Endothelial cell of umbilical vein (primary cell): ENCODE data around the gene GSTM3. TPM values are rescaled to one million over a fixed set of nuclear protein-coding genes. Genes with fewer than 3 reads are reported as not detected.

ENCODE experiments used
- BruUV-seq: library from RNA; stranded (reverse); fragments of 400-500 nt; replicated peaks from 2 replicates; lab custom pipeline; 2021; lab: Mats Ljungman, UMichigan
- CTCF ChIA-PET: fragments of 300-600, 350-600 bp; sonication (Branson Sonifier 250); formaldehyde crosslinking; loops from one replicate; lab custom pipeline; 2021; ENCODE audit warnings: antibody characterized with exemption, inconsistent platforms; lab: Charles Lee
- POLR2A ChIA-PET: fragments of 300-600, 350-600 bp; sonication (Branson Sonifier 250); formaldehyde crosslinking; loops from one replicate; lab custom pipeline; 2021; ENCODE audit warnings: antibody characterized with exemption, inconsistent platforms; lab: Charles Lee
- DNase-seq: peaks from one replicate; pipeline ENCODE4 v3.0.0-alpha.2; 2011; ENCODE audit warnings: low read depth, low spot score
- FAIRE-seq: peaks from 2 replicates; lab custom pipeline; 2011; peaks lifted over from hg19 to GRCh38; lab: Jason Lieb, UNC
- H2AFZ ChIP-seq: 2 replicates; pipeline ENCODE4 v1.6.0; 2012; ENCODE audit warnings: low read depth, low read length, control low read depth, inconsistent platforms
- H3K27ac ChIP-seq: 2 replicates; pipeline ENCODE4 v1.5.1; 2011; ENCODE audit warnings: low read depth, mild to moderate bottlenecking, control low read depth, low read length, moderate library complexity; ENCODE audit not compliant: insufficient read depth
- H3K27me3 ChIP-seq, 2 experiments: 2 replicates each; pipeline versions ENCODE4 v1.6.0 to v1.6.1; 2011; ENCODE audit warnings: low read length in 2 of 2, mixed read lengths in 1 of 2; ENCODE audit not compliant: control insufficient read depth in 2 of 2, insufficient read depth in 2 of 2
- H3K36me3 ChIP-seq, 2 experiments: 2 replicates in 1 of 2; 3 replicates in 1 of 2; pipeline ENCODE4 v1.5.1; 2011; ENCODE audit warnings: low read length in 2 of 2, mild to moderate bottlenecking in 1 of 2, moderate library complexity in 1 of 2; ENCODE audit not compliant: control insufficient read depth in 2 of 2, insufficient read depth in 2 of 2; ENCODE audit errors: extremely low read depth in 1 of 2
- H3K4me1 ChIP-seq: 3 replicates; pipeline ENCODE4 v1.5.1; 2011; ENCODE audit warnings: mild to moderate bottlenecking, low read length; ENCODE audit not compliant: control insufficient read depth, insufficient read depth; ENCODE audit errors: extremely low read depth
- H3K4me2 ChIP-seq: 2 replicates; pipeline ENCODE4 v1.6.1; 2011; ENCODE audit warnings: low read length, control low read depth, mixed read lengths; ENCODE audit not compliant: insufficient read depth
- H3K4me3 ChIP-seq, 3 experiments: fragments of 200-600 bp in 1 of 3; sonication (generic), shearing (Covaris generic) in 1 of 3; replicated peaks in 1 of 3; 2 replicates each; pipeline ENCODE4 v1.5.1; 2011 to 2016; ENCODE audit warnings: control low read depth in 3 of 3, low read length in 3 of 3, mild to moderate bottlenecking in 2 of 3, inconsistent platforms in 1 of 3, low read depth in 1 of 3, moderate library complexity in 1 of 3; ENCODE audit not compliant: insufficient read depth in 1 of 3
- H3K79me2 ChIP-seq: 2 replicates; pipeline ENCODE4 v1.6.0; 2012; ENCODE audit warnings: low read length, inconsistent platforms; ENCODE audit not compliant: control insufficient read depth, insufficient read depth
- H3K9ac ChIP-seq: replicated peaks from 2 replicates; pipeline ENCODE3; 2011; ENCODE audit warnings: low read length, control low read depth; ENCODE audit not compliant: insufficient read depth; ENCODE audit errors: extremely low read depth
- H3K9me1 ChIP-seq: replicated peaks from 3 replicates; pipeline ENCODE4 v1.6.0; 2011; ENCODE audit warnings: mild to moderate bottlenecking, low read length; ENCODE audit not compliant: control insufficient read depth, insufficient read depth; ENCODE audit errors: extremely low read depth
- H3K9me3 ChIP-seq: replicated peaks from 2 replicates; pipeline ENCODE4 v1.5.1; 2012; ENCODE audit warnings: low read length, inconsistent platforms; ENCODE audit not compliant: control insufficient read depth, insufficient read depth
- H4K20me1 ChIP-seq: replicated peaks from 2 replicates; pipeline ENCODE3; 2011; ENCODE audit warnings: mild to moderate bottlenecking, low read length; ENCODE audit not compliant: control insufficient read depth, insufficient read depth; ENCODE audit errors: extremely low read depth
- CTCF ChIP-seq, 2 donors: IDR thresholded peaks; 1 replicate in 1 of 2; 2 replicates in 1 of 2; pipeline ENCODE4 v1.5.1; 2011; ENCODE audit warnings: low read length in 2 of 2, mild to moderate bottlenecking in 2 of 2, moderate library complexity in 2 of 2, control low read depth in 1 of 2, inconsistent platforms in 1 of 2, low read depth in 1 of 2; ENCODE audit not compliant: insufficient read depth in 1 of 2; ENCODE audit errors: extremely low read depth in 1 of 2
- EZH2 ChIP-seq: IDR thresholded peaks from 2 replicates; pipeline ENCODE4 v1.6.1; 2012; ENCODE audit warnings: borderline replicate concordance, low read depth, mild to moderate bottlenecking, moderate library complexity, low read length, inconsistent platforms; ENCODE audit not compliant: severe bottlenecking
- FOS ChIP-seq: IDR thresholded peaks from 2 replicates; pipeline ENCODE4 v1.6.1; 2011; ENCODE audit warnings: mild to moderate bottlenecking, low read length, moderate library complexity, borderline replicate concordance; ENCODE audit not compliant: insufficient read depth
- GATA2 ChIP-seq: IDR thresholded peaks from 2 replicates; pipeline ENCODE4 v1.7.0; 2011; ENCODE audit warnings: low read depth, mild to moderate bottlenecking, moderate library complexity, mixed read lengths, low read length; ENCODE audit not compliant: insufficient read length, insufficient read depth
- JUN ChIP-seq: IDR thresholded peaks from 2 replicates; pipeline ENCODE4 v1.6.1; 2011; ENCODE audit warnings: borderline replicate concordance, low read depth; ENCODE audit not compliant: insufficient read length, insufficient read depth
- MYC ChIP-seq: IDR thresholded peaks from one replicate; pipeline ENCODE4 v1.6.1; 2011; ENCODE audit warnings: mild to moderate bottlenecking, low read depth, low read length
- POLR2A ChIP-seq: IDR thresholded peaks from 2 replicates; pipeline ENCODE4 v1.6.1; 2012; ENCODE audit warnings: low read depth, mild to moderate bottlenecking, control low read depth, low read length
- POLR2AphosphoS5 ChIP-seq: IDR thresholded peaks from 2 replicates; pipeline ENCODE4 v1.6.1; 2012; ENCODE audit warnings: low read depth, mild to moderate bottlenecking, control low read depth, low read length, moderate library complexity; ENCODE audit not compliant: insufficient read depth
- dilution Hi-C: fragments of 300-500 bp; cut with MboI; formaldehyde crosslinking; loops from one replicate; pipeline ENCODE4 v1.15.0; 2019; ENCODE audit warnings: low sequenced_read_pairs; ENCODE audit not compliant: extremely low pct_ligation_motif_present
- intact Hi-C: fragments of 100-400 bp; cut with micrococcal nuclease; formaldehyde crosslinking; loops from one replicate; pipeline ENCODE4 v1.10.0; 2022
- polyA plus RNA-seq, 4 experiments: library from polyadenylated mRNA; depleted of rRNA in 3 of 4; stranded (reverse) in 3 of 4; unstranded in 1 of 4; fragments of >200 nt; gene quantifications; 2 replicates each; pipeline versions ENCODE4 v1.2.1 to v1.2.3, GENCODE V29; 2011 to 2012; ENCODE audit warnings: missing spikeins in 1 of 4
- total RNA-seq: library from RNA; stranded (reverse); gene quantifications from 2 replicates; pipeline ENCODE4 v1.2.3, GENCODE V29; 2021
- TF ChIP-seq, protein P1 (sequence below): IDR thresholded peaks from 2 replicates; pipeline ENCODE4 v1.6.1; 2011; ENCODE audit not compliant: insufficient read depth, insufficient read length

The GSTM3 gene
- total and polyA plus RNA-seq, 2 donors (not counting 3 experiments of a cell fraction or from before 2014, with no cell fraction given), result 27.9 to 52.0 TPM

GRCh38 chr1:109763646-109764415 lies 23.0 kb upstream of the GSTM3 start, which contains the start of gene EPS8L3:
Gene EPS8L3, minus strand, starts transcription at chr1:109763923. Its CDS starts 2,174 bp downstream, at chr1:109761749.
- ChIA-PET POLR2A (interaction anchor here (0.6 kb wide), 2 partner anchors 24 to 140 kb away, joined by 3 read pairs; no protein-coding TSS in a partner anchor), CTCF (interaction anchor here (0.7 to 1.3 kb wide), 4 partner anchors 23 to 218 kb away, joined by 3 to 4 read pairs (median 3); partner anchors contain the start of gene GSTM3)
- Histone ChIP-seq H3K4me3 (no peak within 1 kb of the TSS), H3K4me1 (peaks cover 14% of the 10 kb centered on the region), H4K20me1 (no peaks in the 10 kb centered on the region), H3K36me3 (no peaks in the 10 kb centered on the region), H2AFZ (peak within 1 kb of the TSS; percentile 30), H3K9me1 (no peaks in the 10 kb centered on the region), H3K27ac (peak within 1 kb of the TSS; percentile 90), H3K4me2 (peak within 1 kb of the TSS; percentile 6), H3K9me3 (no peaks in the 10 kb centered on the region), H3K9ac (no peak within 1 kb of the TSS), H3K27me3 (no peaks in the 10 kb centered on the region), H3K79me2 (no peaks in the 10 kb centered on the region)
- dilution Hi-C loops, result no loop called here
- FAIRE-seq (no peak), DNase-seq (no peak)
- BruUV-seq, result no TSS peak
- intact Hi-C loops, result loop anchor here (2.0 to 10.0 kb wide), 3 partner anchors 23 to 279 kb away; partner anchors contain the start of genes ATXN7L2, GSTM2 and GSTM3
- no peak for TF ChIP-seq CTCF (IDR thresholded peaks at IDR 0.05; ENCODE audit: extremely low read depth in 1 of 2, insufficient read depth in 1 of 2, low read depth in 1 of 2, low read length in 2 of 2)
- TF ChIP-seq POLR2A, result no peak
- no peak for TF ChIP-seq GATA2
- TF ChIP-seq EZH2, result no peak
- no peak for TF ChIP-seq MYC
- no peak for TF ChIP-seq POLR2AphosphoS5
- no peak for TF ChIP-seq FOS
- TF ChIP-seq, protein P1, sequence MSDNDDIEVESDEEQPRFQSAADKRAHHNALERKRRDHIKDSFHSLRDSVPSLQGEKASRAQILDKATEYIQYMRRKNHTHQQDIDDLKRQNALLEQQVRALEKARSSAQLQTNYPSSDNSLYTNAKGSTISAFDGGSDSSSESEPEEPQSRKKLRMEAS, result no peak
- no peak for TF ChIP-seq JUN
